Adipose tissue (tissue), 3 donors: ENCODE results near the gene SYNCRIP. TPM values are rescaled to one million over a fixed set of nuclear protein-coding genes. Genes with fewer than 3 reads are reported as not detected.
"Not testable (repeated sequence)": the region's sequence is repeated elsewhere in the genome, so short reads cannot be mapped to it uniquely, and the experiment has no call there.

ENCODE experiments used
- H3K27ac ChIP-seq: one replicate; pipeline ENCODE4 v1.5.1; 2013; ENCODE audit warnings: low read depth, low read length
- WGBS, 3 donors: extraction: QIAGEN DNeasy Blood & Tissue Kit; methylation state at CpG; one replicate each; pipeline ENCODE4 v1.1.7; 2013; 5-methylcytosine and 5-hydroxymethylcytosine counted together
- polyA plus RNA-seq, 3 donors: library from polyadenylated mRNA; stranded (reverse); fragments of 200-250 nt; gene quantifications; one replicate each; pipeline ENCODE4 v1.2.3, GENCODE V29; 2013
- donor health status: healthy with polysubstance abuse.
- donor health status: Bipolar disorder and iron deficiency.
- donor health status: healthy.

The SYNCRIP gene
- polyA plus RNA-seq = 10 to 100 TPM; 18.9 to 48.5 (median 42.6) TPM

DNA sequence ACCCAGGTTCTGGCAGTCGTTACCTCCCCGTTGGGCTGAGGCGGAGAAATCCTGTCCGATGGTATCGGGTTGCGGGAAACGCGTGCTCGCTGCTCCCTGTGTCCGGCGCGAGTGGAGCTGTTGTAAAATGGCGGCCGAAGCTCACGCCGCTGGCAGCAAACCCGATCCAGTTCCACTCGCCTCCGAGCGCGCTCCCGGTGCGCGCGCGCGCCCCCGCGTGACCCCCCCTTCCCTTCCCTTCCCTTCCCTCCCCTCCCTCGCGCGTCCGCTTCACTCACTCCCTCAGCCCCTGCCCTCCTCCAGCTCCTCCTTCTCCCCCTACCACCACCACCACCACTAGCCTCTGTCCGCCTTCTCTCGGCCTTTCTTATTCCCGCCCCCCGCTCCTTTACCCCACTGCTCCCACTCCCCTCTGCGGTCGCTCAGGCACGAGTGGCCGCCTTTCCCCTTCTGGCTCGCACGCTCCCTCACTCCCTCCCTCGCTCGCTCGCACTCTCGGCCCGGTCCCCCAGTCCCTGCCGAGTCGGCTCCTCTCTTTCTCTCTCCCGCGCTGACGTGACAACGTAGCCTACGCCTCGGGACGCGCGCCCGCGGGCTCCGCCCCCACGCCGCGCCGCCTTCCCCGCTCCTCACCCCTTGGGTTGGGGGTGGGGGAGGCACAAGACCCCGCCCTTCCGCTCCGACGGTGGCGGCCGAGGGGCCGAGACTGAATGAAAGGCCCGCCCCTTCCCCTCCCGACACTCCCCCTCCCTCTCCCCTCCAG lies at the start of gene SYNCRIP:
Gene SYNCRIP, minus strand, starts transcription at position 113 of the 763 bp plus-strand sequence. CDS start 1,447 bp downstream, outside the sequence.
- 0 to 1% (median 1%) methylated on average over 50 to 76 of the region's 76 CpGs for WGBS, 3 donors
- peak within 1 kb of the TSS; percentile 99 for H3K27ac ChIP-seq

DNA sequence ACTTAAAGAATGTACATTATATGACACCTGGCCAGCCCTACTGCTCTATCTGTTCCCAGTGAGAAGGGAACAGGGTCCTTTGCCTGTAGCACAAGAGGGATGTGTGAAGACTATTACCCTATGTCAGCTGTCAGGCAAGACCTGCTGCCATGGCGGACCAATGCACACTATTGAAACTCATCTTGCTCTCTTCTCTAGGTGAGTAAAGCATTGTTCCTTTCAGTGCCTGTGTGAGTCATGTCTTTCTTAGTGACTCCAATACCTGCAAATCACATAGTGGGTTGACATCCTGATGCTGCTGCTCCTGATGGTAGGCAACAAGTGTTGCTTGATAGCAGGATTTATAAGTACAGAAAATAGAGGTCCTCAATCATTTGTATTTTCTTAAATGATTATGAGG lies 48.8 kb upstream of the SYNCRIP start:
- WGBS, 3 donors = 94 to 100% (median 98%) methylated on average over 1 of the region's 1 CpG
- no peak overlapping the region for H3K27ac ChIP-seq

DNA sequence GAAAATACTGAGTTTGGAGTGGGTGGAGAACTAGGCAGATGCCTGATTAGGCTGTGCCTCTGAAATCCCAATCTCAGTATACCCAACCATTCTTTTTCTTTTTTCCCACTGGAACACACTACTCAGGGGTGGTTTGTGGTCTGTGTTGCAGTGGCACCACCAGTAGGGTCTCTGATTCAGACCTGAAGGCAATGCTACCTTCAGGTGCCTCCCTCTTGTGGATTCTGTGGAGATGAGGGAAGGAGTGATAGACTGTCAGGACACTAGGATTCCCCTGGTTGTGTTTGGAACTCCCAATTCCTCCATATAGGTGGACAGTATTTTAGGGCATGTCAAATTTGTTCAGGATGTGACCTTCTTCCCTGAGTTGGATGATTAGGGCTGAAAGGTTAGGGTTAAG lies 47.4 kb upstream of the SYNCRIP start:
- no peak overlapping the region for H3K27ac ChIP-seq

DNA sequence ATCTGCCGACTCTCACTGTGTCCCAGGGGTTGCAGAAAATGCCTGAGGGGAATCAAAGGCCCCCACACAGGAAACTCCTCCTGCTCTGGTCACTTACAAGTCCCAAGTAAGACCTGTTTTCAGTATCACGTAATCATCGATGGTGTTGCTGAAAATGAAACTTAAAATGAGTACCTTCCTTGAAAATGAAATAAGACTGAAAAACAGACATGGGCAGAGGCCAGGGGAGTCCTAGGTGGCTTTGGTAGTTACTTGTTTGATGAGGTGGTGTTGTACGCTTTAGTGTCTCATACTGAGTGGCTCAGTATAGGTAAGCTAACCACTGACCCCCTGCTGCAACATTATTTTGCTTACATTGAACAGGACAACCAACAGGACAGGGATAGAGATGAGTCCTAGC lies 43.0 kb upstream of the SYNCRIP start:
- WGBS, 3 donors = 89 to 94% (median 90%) methylated on average over 4 of the region's 4 CpGs
- H3K27ac ChIP-seq = no peak overlapping the region

DNA sequence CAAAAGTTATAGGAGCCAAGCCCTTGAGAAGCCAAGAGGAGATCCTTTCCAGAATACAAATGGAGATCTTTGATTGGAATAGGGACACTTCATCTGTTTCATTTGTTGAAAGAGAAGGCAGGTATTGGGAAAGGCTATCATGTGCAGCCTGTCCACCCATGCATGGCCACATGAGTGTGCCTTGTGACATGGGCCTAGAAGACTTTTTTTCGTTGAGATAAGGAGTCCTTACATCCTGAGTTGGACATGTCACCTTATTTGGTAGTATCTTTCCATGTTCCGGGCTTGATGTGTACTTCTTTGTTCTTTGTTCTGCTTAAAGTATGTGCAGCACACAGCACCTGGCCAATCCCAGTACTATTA lies 42.1 kb upstream of the SYNCRIP start:
- H3K27ac ChIP-seq = no peak overlapping the region
- 90 to 94% (median 92%) methylated on average over 2 of the region's 2 CpGs for WGBS, 3 donors

DNA sequence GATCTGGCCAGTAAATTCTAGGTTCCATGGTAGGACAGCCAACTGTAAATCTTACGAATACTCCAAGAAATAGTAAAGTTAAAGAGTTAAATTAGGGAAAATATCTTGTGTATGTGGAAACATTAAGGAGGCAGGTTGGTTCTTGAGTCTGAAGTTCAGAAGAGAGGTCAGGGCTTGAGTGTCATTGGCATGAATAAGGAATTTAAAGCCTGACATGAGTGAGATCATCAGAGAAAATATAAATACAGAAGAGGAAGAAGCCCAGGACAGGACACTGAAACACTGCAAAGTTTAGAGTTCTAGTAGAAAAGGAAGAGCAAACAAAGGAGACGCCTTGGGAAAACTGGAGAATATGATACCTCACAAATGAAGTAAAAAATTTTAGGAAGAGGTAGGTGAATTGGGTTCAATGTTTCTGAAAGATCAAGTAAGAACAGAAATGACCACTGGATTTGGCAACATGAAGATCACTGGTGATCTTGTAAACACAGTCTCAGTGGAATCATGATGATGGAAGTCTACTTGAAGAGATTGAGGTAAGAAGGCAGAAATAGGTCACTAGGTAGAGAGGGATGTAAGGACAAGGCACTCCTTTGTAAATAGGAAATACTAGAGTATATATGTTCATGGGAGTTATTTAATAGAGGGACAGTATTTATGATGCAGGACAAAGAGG lies 41.6 kb upstream of the SYNCRIP start:
- 47 to 74% (median 73%) methylated on average over 2 of the region's 2 CpGs for WGBS, 3 donors
- no peak overlapping the region for H3K27ac ChIP-seq

DNA sequence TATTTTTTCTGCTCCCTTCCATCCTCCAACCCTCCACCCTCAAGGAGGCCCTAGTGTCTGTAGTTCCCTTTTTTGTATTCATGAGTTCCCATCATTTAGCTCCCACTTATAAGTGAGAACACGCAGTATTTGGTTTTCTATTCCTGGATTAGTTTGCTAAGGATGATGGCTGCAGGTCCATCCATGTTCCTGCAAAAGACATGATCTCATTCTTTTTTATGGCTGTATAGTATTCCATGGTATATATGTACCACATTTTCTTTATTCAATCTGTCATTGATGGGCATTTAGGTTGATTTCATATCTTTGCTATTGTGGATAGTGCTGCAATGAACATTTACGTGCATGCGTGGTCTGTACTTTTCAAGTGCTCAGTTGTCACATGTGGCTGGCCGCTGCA lies 39.2 kb upstream of the SYNCRIP start:
- WGBS, 3 donors = 97 to 98% (median 98%) methylated on average over 4 of the region's 4 CpGs
- H3K27ac ChIP-seq = not testable (repeated sequence)

DNA sequence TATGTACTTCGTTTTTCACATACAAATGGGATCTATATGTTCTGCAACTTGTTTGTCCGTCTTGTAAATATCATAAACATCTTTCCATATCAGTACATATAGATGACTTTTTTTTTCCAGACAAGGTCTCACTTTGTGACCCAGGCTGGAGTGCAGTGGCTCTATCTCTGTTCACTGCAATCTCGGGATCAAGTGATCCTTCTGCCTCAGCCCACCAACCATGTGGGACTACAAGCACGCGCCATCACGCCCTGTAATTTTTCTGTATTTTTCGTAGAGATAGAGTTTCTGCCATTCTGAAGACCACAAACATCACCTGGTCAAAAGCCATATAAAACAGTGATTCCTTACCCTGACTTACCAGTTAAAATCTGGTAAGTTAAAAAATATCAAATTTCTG lies 37.7 kb upstream of the SYNCRIP start:
- no peak overlapping the region for H3K27ac ChIP-seq
- WGBS, 3 donors = 83 to 90% (median 86%) methylated on average over 7 of the region's 7 CpGs

DNA sequence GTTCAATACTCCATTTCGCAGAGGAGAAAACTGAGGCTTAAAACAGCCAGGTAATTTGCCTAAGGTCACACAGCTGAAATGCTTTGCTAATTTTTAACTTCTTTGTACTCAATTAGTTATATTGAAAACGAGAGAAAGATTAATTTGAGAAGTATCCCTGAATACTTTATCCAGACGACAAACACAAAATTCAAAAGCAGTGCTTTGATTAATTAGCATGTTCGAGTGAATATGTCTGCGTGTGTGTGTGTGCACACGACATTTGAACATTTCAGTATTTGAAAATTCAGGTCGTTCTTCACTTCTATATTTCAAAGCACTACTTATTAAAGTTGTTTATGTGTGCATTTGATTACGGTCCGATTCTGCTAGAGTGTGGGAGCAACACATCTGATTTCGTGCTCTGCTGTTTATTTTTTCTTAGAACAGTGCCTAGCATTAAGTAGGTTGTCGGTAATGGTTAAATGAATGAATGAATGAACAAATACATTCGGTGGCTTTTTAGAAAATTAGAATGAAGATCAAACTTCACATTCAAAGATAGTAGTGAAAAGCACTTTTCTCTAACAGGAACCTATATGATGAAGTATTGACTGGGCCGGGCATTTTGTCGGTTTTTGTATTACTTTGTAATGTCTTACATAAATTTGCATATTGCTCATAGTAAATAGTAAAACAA lies 36.9 kb upstream of the SYNCRIP start:
- no peak overlapping the region for H3K27ac ChIP-seq
- WGBS, 3 donors = 16 to 29% (median 24%) methylated on average over 14 of the region's 14 CpGs

DNA sequence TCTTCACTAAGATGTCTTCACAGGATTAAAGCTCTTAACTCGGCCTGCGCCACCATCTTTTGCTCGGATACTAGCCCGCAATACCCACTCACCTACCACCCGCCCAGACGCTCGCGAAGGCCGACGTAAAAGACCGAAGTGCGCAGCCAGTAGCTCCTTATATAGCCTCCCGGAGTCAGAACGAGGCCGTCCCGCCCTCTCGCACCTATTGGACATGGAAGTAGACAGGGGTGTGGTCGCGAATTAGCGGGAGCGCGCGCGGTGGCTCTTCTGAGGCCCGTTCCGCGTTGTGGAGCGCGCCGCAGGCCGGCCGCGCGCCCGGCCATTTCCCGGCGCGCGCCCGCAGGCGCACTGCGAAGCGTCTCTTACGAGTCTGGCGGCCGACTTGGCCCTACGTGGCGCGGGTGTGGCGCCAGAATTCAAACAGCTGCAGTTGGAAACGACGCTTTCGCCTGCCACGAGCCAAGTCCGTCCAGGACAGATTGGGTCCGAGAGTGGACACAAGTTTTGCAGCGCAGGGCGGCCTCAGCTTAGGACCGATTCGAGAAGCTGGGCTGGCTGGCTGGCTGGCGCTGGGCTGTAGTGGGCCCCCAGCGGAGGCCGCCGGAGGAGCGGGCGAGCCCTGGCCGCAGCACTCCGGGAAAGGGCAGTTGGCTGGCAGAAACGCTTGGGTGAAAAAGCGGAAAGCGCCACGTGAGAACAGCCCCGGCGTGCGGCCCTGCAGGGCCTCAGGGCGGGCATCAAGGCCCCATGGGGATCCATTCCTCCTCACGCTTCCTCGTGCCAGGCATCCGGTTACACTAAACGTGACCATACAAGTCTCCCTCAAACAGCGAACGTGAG lies 36.1 kb upstream of the SYNCRIP start:
- 0% methylated on average over 78 to 82 of the region's 82 CpGs for WGBS, 3 donors
- no peak overlapping the region for H3K27ac ChIP-seq

DNA sequence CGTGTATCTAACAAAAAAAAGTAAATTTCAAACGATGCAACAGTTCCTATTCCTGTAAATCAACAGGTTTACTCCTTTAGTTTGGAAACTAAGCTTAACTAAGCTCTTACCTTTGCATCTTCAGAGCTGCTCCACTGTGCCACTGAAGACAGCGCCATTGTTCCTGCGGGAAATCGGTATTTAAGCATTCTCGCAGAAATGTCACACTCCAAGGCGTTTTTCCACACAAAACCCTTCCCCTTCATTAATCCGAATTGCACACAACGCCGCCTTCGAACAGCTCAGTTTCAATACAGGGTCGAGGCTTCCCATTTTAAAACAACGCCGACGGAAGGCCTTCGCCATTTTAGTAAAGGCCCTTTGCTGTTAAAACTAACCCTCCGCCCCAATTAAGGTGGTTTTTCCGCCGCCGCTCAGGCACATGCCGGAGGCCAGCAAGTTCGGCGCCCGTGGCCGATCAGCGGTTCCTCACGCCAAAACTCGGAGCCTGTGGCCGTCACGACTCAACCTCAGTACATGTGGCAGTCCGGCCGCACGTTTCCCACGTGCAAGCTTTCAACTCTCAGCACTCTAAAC lies 35.4 kb upstream of the SYNCRIP start:
- 0% methylated on average over 34 of the region's 34 CpGs for WGBS, 3 donors

DNA sequence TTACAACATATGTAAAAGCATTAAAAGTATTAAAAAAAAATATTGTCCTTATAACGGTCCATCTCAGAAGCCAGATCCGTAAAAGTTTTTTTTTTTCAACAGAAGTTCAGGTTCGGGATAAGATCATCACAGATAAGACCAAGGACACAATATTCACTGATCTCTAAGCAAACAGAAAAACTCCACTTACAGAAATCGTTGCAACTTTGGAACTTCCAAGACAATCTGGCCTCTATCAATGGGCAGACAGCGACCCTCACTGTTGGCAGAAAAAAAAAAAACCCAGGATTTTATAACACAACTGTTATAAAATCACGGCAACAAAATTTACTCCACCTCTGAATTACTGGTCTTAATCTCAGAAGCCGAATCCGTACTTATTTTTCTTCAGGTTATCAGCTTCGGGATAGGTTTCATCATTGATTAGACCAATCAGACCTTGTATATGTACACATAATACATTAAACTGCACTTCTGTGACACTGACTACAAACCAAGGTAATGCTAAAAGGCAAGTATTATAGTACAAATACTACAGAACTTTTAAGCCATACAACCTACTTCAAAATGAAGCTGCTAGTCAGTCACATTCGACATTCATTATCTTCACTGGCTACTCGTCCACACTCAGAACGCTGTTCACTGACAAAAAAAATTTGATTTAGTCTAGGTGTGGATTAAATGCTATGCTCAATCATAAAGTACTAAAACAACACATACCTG lies 34.7 kb upstream of the SYNCRIP start:
- no peak overlapping the region for H3K27ac ChIP-seq
- WGBS, 3 donors = 0 to 1% (median 0%) methylated on average over 12 of the region's 12 CpGs

More for the DNA sequence above, 35.4 kb upstream of the SYNCRIP start:
- H3K27ac ChIP-seq = no peak overlapping the region

DNA sequence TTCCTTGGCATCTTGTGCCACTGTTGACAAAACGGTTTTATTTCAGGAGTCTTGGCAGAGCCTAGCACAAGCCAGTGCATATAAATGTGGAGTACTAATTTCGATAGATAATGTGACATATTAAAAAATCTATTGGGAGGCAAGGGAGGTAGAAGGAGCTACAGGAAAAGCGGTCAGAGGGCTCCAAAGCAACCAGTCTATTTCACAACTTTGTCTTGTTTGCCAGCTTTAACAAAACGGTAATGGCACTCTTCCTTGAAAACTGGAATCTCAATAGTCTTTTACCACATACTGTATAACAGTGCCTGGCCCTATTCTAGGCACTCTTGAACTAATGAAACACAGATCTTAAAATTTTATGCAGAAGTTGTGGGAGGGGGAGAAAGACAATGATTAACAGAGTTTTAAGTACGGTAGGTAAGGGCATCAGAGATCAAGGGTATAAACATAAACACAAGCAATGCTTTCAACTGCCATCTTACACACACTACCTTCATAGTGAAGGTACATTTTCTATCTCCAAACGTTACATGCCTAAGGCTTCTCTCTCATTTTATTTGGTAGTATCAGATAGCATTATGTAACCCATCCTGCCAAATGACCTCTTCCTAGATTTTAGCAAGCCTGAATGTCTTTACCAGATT lies 33.5 kb upstream of the SYNCRIP start:
- WGBS, 3 donors = 10 to 16% (median 10%) methylated on average over 6 of the region's 6 CpGs
- no peak overlapping the region for H3K27ac ChIP-seq

DNA sequence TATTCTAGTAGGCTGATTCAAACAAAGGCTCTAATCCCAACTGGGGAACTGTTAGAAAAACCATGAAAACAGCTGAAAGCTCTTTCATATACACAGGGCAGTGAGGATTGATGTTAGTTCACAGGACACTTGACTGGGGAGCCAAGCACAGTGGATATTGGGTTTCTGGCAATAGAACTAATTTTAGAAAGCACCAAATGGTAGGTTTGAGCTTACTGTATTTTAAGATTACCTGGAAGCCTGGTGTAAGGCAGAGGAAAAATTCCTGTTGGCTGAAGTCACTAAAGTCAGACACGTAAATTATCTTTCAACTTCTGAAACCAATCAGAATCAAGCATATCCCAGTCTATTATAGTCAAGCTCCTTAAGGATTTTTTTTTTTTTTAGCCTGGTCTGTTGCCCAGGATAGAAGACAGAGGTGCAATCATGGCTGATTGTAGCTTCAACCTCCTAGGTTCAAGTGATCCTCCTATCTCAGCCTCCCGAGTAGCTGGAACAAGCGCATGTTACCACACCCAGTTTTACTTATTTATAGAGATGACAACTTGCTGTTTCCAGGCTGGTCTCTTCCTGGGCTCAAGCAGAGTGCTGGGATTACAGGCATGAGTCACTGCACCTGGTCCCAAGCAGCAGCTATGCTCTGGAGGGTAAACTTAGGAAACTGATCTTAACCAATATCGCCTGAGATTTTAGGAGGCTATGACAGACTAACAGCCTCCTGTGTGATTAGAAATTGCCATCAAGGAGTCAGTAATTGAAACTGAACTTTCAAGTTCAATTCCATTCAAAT lies 32.5 kb upstream of the SYNCRIP start:
- H3K27ac ChIP-seq = no peak overlapping the region
- 81 to 92% (median 86%) methylated on average over 4 of the region's 4 CpGs for WGBS, 3 donors

DNA sequence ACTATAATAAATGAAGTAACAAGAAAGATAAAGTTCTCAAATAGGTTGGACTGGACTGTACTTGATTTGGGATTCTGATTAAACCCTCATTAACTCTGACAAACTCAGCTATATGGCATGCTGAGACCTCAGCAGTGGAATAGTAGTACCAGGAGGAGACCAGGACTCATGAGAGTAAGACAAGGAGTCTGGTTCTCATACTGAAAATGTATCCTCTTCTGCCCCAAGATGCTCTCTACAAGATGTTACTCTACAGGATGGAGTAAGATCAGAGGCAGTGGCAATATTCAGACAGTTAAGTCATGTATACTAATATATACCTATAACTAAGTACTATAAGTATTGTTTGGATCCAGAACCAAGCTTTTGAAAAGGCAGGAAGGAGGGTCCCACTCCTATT lies 31.9 kb upstream of the SYNCRIP start:
- H3K27ac ChIP-seq = no peak overlapping the region

DNA sequence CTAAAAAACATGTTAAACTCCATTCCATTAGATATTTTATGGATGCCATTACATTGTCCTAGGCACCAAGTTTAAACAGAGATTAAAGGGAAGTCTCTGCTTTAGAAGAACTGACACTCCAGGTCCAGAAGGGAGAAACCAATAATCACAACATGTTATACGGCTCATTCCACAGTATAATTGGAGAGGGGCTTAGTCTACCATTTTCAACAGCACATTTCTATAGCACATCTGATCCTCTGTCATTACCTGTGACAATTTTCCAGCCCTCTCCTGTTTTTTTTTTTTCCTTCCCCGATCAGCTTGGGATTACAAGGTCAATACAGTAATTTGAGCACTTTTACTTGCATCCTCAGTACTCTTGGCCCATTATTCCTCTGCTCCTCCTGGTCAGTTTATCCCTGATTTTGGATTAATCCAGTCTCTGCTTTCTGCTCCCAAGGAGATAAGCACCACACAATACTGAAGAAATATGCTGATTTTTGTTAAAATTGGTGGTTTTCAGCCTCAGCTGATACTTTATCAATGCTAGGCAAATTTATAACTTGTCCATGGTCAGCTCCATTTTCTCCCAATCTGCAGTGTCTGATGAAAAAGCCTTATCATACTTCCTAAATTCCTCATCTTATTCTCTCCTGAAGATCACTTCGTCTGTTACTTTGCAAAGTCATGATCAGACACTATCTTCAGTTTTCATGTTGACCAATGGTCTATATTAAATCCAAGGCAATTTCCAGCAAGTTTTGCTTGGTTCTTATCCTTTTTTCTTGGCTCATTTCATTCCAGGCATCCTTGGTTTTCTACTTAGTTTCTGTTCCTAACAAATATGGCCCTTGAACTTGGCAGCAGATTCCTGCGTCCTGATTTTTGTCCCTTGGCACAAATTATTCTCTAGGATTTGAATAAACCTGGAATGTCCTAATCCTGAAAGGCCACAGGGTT lies 30.8 kb upstream of the SYNCRIP start:
- WGBS, 3 donors = 79 to 83% (median 81%) methylated on average over 4 of the region's 4 CpGs

More for the DNA sequence above, 30.8 kb upstream of the SYNCRIP start:
- no peak overlapping the region for H3K27ac ChIP-seq
